Ovary (tissue), 3 donors: Measurements from ENCODE around the gene HEXIM2.

ENCODE experiments used
- EP300 ChIP-seq: sonication (generic); formaldehyde crosslinking; IDR thresholded peaks from one replicate; pipeline ENCODE4 v1.6.1; 2017; ENCODE audit warnings: antibody characterized with exemption
- TF ChIP-seq, protein P1 (sequence below), 3 donors: fragments of 450-650 bp in 2 of 3; fragments of 200-600 bp in 1 of 3; IDR thresholded peaks; one replicate each; pipeline versions ENCODE4 v1.5.1 to v1.8.0; 2016 to 2022; ENCODE audit warnings: antibody characterized with exemption in 3 of 3, mild to moderate bottlenecking in 1 of 3
- donor health status: DM: no; HTN: no; CAD: no.

DNA sequence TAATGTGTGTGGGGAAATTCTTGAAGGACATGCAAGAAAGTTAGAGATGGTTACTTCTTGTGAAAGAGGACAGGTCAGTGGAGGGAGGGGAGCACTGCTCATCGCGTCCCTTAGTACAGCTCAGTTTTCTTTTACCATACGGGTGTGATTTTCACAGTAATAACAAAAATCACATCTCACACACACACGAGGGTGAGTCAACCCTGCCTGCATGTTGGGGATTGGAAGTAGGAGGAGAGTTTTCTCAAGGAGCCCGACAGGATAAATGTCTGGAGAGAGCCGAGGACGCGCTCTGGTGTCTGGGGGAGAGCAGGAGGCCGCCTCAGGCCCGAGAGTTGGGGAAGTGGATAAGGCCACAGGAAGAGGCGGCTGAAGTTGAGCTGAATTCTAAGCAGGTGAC, 45.8 kb upstream of the HEXIM2 start:
- TF ChIP-seq, protein P1, sequence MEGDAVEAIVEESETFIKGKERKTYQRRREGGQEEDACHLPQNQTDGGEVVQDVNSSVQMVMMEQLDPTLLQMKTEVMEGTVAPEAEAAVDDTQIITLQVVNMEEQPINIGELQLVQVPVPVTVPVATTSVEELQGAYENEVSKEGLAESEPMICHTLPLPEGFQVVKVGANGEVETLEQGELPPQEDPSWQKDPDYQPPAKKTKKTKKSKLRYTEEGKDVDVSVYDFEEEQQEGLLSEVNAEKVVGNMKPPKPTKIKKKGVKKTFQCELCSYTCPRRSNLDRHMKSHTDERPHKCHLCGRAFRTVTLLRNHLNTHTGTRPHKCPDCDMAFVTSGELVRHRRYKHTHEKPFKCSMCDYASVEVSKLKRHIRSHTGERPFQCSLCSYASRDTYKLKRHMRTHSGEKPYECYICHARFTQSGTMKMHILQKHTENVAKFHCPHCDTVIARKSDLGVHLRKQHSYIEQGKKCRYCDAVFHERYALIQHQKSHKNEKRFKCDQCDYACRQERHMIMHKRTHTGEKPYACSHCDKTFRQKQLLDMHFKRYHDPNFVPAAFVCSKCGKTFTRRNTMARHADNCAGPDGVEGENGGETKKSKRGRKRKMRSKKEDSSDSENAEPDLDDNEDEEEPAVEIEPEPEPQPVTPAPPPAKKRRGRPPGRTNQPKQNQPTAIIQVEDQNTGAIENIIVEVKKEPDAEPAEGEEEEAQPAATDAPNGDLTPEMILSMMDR (IDR thresholded peaks at IDR 0.05), result no peak
- no peak for TF ChIP-seq EP300
